ENCODE results near the gene CTSW. TPM values are rescaled to one million over a fixed set of nuclear protein-coding genes. Genes with fewer than 3 reads are reported as not detected.
"Not testable (repeated sequence)": the region's sequence is repeated elsewhere in the genome, so short reads cannot be mapped to it uniquely, and the experiment has no call there.

The CTSW gene
- total RNA-seq, 2 experiments from 2014 or later: 268 to 339 TPM

DNA sequence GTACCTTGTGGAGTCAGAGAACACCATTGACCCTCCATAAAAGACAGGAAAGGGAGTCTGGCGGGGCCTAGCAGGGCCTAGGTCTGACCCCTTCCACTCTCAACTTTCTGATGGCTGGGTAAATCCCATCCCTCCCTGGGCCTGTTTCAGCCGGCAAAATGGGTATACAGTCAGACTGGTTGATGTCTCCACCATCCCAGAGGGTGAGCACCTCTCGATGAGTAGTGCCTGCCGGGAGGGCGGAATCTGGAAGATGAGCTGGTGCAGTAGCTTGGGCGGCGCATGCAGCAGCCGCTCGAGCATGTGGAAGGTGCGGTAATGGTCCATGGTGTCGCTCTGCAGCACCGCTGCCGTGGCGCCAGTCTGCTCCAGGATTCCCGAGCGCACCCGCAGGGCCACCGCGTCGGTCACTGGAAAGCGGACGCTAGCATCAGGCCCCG lies 8.1 kb downstream of the CTSW start:
- CTCF ChIA-PET: interaction anchor here (0.9 to 26.4 kb wide), 30 partner anchors 10 to 235 kb away, joined by 3 to 710 read pairs (median 7); partner anchors contain the start of genes AP5B1, BANF1, CFL1 and CTSW
- Mint-ChIP-seq H3K36me3 (peaks cover 16% of the 10 kb centered on the region), H3K4me1 (peaks cover 63% of the 10 kb centered on the region), H3K27me3 (no peaks in the 10 kb centered on the region), H3K9me3 (ENCODE audit: low read depth) (no peaks in the 10 kb centered on the region), H3K27ac (peak overlapping the region; percentile 95), H3K4me3 (peak overlapping the region; percentile 96)
- DNase-seq (no peak), ATAC-seq (no peak)

DNA sequence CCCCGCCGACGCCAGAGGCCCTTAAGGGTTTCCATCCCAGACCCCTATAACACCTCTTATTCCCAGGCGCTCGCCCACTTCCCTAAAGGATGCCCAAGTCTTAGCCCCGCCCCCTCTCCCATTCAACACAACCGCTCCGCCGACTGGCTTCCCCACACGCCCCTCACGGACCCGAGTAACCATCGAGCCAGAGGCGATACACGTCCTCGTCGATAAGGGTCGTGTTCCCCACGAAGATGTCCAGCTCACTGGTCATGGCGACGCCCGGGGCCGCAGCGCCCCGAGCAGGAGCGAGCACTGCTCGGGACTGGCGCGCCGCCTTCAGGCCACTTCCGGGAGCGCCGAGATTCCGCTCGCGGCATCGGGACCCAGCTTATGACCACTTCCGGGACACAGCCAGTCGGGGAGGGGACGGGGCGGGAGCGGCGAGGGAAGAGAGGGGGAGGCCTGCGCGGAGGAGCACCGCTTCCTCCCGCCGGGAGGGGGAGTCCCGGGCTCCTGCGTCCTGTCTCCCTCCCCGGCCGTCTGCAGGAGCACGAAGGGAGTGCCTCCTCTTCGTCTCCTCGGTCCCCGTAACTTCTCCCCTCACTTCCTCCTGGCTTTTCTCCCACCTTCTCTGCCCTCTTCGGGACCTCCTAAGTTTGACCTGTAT lies 8.7 kb downstream of the CTSW start, which contains the start of gene FIBP:
FIBP (minus strand) TSS at position 309 of the 652 bp plus-strand sequence; CDS start at position 256, 53 bp downstream.
- H3K27ac Mint-ChIP-seq: peak within 1 kb of the TSS; percentile 95
- no peaks in the 10 kb centered on the region for H3K27me3 Mint-ChIP-seq
- CTCF ChIA-PET: interaction anchor here (0.6 to 26.4 kb wide), 35 partner anchors 10 to 236 kb away, joined by 3 to 710 read pairs (median 6); partner anchors contain the start of genes AP5B1, BANF1, CFL1 and CTSW
- no peaks in the 10 kb centered on the region for H3K9me3 Mint-ChIP-seq (ENCODE audit: low read depth)
- DNase-seq (peak; percentile 98), ATAC-seq (peak; percentile 63)
- peaks cover 16% of the 10 kb centered on the region for H3K36me3 Mint-ChIP-seq
- peaks cover 68% of the 10 kb centered on the region for H3K4me1 Mint-ChIP-seq
- peak within 1 kb of the TSS; percentile 96 for H3K4me3 Mint-ChIP-seq

- H3K4me1 Mint-ChIP-seq: peaks cover 64% of the 10 kb centered on the region
- CTCF ChIA-PET: interaction anchor here (0.9 to 26.4 kb wide), 25 partner anchors 7 to 1031 kb away, joined by 3 to 710 read pairs (median 7); partner anchors contain the start of genes AP5B1, BANF1, CFL1 and CTSW
- ATAC-seq (peak; percentile 73), DNase-seq (peak; percentile 99)
- no peaks in the 10 kb centered on the region for H3K9me3 Mint-ChIP-seq (ENCODE audit: low read depth)
- H3K27ac Mint-ChIP-seq: peak within 1 kb of the TSS; percentile 95
- peak within 1 kb of the TSS; percentile 96 for H3K4me3 Mint-ChIP-seq
- H3K27me3 Mint-ChIP-seq: no peaks in the 10 kb centered on the region
- peaks cover 7% of the 10 kb centered on the region for H3K36me3 Mint-ChIP-seq
These were observed 10.9 kb downstream of the CTSW start, which contains the start of gene CCDC85B for GRCh38 chr11:65890324-65891218. Gene CCDC85B, plus strand, starts transcription at chr11:65890673. Its CDS starts 111 bp downstream, at chr11:65890784.

GRCh38 chr11:65891219-65892136 lies 11.8 kb downstream of the CTSW start:
- Mint-ChIP-seq H3K4me3 (peak overlapping the region; percentile 96), H3K4me1 (peaks cover 69% of the 10 kb centered on the region), H3K27ac (peak overlapping the region; percentile 81), H3K9me3 (ENCODE audit: low read depth) (no peaks in the 10 kb centered on the region), H3K36me3 (peaks cover 5% of the 10 kb centered on the region), H3K27me3 (no peaks in the 10 kb centered on the region)
- CTCF ChIA-PET: interaction anchor here (0.7 to 26.4 kb wide), 24 partner anchors 4 to 276 kb away, joined by 3 to 710 read pairs (median 6); partner anchors contain the start of genes AP5B1, BANF1, CCDC85B and CFL1
- DNase-seq (peak; percentile 67), ATAC-seq (no peak)

DNA sequence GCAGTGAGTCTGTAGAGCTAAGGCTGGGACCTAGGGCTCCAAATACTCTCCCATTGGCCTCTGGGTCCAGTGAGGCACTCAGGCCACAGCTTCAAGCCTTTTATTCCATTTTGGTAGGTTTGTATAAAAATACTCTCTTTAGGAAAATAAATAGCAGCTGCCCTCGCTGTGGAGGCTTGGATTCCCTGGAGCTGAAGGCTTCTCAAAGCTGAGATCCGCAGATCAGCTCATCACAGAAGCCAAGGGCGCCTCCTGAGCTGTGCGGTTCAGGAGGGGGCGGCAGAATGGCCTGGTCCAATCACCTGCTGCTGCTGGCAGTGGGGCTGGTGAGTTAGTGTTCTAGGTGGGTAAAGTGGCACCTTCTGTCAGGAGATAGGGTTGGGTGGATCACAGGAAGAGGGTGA lies 12.5 kb downstream of the CTSW start:
- CTCF ChIA-PET: interaction anchor here (0.7 to 26.4 kb wide), 10 partner anchors 4 to 96 kb away, joined by 3 to 710 read pairs (median 9); partner anchors contain the start of genes CCDC85B, CFL1, CTSW and EFEMP2
- not testable (repeated sequence) for ATAC-seq; H3K36me3 Mint-ChIP-seq; H3K9me3 Mint-ChIP-seq (ENCODE audit: low read depth); H3K27me3 Mint-ChIP-seq
- Mint-ChIP-seq H3K27ac (peak overlapping the region; percentile 81), H3K4me3 (peak overlapping the region; percentile 96), H3K4me1 (peaks cover 69% of the 10 kb centered on the region)
- DNase-seq: peak; percentile 67

DNA sequence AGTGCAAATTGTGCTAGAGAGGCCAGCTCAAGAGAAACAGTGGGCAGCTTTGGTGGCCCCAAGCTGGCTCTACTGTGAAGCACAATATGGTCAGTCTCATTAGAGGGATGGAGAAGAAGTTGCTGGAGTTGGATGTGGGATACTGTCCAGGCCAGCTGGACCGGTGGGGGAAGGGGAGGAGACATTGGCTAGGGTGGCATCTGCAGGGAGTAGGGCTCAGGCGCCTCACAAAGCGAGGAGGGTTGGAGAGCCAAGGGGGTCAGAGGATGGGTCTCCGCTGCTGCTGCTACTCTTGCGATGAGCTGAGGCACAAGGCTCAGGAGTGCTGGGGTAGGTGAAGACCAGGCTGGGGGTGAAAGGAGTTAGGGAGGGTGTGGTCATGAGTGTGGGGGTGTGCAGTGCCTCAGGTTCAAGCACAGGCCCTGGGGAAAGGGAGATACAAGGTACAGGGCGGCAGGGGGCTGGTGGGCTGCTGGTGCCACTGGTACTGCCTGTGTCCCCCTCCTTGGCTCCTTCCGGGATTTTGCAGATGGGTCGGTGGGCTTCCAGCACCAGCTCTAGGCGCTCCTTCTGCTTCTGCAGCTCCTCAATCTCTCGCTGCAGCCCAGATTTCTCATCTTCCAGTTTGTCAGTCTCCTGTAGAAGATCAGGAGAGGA lies 13.2 kb downstream of the CTSW start:
- H3K9me3 Mint-ChIP-seq (ENCODE audit: low read depth): no peaks in the 10 kb centered on the region
- peaks cover 5% of the 10 kb centered on the region for H3K36me3 Mint-ChIP-seq
- H3K27me3 Mint-ChIP-seq: no peaks in the 10 kb centered on the region
- peaks cover 69% of the 10 kb centered on the region for H3K4me1 Mint-ChIP-seq
- H3K27ac Mint-ChIP-seq: peak overlapping the region; percentile 81
- CTCF ChIA-PET: interaction anchor here (0.7 to 26.4 kb wide), 13 partner anchors 5 to 96 kb away, joined by 3 to 710 read pairs (median 4); partner anchors contain the start of genes C11orf68, CCDC85B, CFL1 and CTSW
- peak overlapping the region; percentile 96 for H3K4me3 Mint-ChIP-seq
- DNase-seq (peak; percentile 45), ATAC-seq (no peak)

GRCh38 chr11:65894034-65894591 lies 14.5 kb downstream of the CTSW start:
- peak overlapping the region; percentile 96 for H3K4me3 Mint-ChIP-seq
- ATAC-seq (peak; percentile 14), DNase-seq (peak; percentile 77)
- no peaks in the 10 kb centered on the region for H3K9me3 Mint-ChIP-seq (ENCODE audit: low read depth)
- peaks cover 5% of the 10 kb centered on the region for H3K36me3 Mint-ChIP-seq
- CTCF ChIA-PET: interaction anchor here (0.6 to 26.4 kb wide), 10 partner anchors 6 to 399 kb away, joined by 3 to 710 read pairs (median 4); partner anchors contain the start of genes C11orf68, CCDC85B, CFL1 and CTSW
- H3K27me3 Mint-ChIP-seq: no peaks in the 10 kb centered on the region
- H3K4me1 Mint-ChIP-seq: peaks cover 64% of the 10 kb centered on the region
- H3K27ac Mint-ChIP-seq: peak overlapping the region; percentile 81

GRCh38 chr11:65895482-65895981 lies 15.9 kb downstream of the CTSW start:
- CTCF ChIA-PET: interaction anchor here (1.6 to 26.4 kb wide), 4 partner anchors 8 to 33 kb away, joined by 3 to 710 read pairs (median 101); partner anchors contain the start of genes CCDC85B, CFL1, CTSW and EFEMP2
- Mint-ChIP-seq H3K27ac (peak overlapping the region; percentile 72), H3K27me3 (no peaks in the 10 kb centered on the region), H3K9me3 (ENCODE audit: low read depth) (no peaks in the 10 kb centered on the region), H3K4me1 (peaks cover 55% of the 10 kb centered on the region), H3K4me3 (no peak overlapping the region), H3K36me3 (peaks cover 5% of the 10 kb centered on the region)
- ATAC-seq (no peak), DNase-seq (no peak)

DNA sequence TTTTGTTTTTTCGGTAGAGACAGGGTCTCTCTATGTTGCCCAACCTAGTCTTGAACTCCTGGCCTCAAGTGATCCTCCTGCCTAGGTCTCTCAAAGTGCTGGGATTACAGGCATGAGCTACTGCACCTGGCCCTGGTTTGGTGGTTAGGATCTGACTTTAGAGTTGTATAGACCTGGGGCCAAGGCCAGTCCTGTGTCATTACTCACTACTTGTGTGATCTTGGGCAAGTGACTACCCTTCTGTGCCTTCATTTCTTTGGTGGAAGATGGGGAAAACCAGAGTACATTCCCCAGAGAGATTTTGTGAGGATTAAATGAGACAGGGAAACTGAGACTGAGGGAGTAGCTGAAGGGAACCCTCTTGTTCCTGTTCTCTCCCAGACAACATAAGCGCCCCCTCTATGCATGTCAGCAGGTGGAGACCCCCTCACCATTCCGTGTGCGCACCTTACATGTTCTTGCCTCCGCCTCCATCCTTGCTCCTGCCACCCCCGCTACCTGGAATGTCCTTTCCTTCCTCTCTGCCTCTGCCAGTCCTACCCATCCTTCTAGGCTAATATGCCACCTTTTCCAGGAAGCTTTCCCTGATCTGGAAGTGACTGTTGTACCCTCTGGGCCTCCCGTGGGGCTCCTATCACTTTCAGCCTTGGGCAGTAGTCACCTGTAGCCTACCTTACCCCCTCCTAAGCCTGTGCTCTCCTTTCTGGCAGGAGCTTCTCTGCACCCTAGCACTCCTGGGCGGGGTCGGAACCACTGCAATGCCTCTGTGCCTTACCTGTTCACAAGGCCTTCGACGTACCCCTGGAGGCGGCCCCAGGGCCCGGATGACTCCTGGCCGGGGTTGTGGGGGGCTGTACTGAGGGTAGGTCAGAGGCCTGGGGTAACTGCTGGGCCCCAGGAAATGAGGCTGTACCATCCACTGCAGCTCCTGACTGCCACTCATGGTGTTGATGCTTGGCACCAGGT lies 16.7 kb downstream of the CTSW start:
- DNase-seq: no peak
- Mint-ChIP-seq H3K4me1 (peaks cover 62% of the 10 kb centered on the region), H3K4me3 (no peak overlapping the region), H3K27me3 (no peaks in the 10 kb centered on the region), H3K27ac (peak overlapping the region; percentile 51), H3K36me3 (peaks cover 5% of the 10 kb centered on the region), H3K9me3 (ENCODE audit: low read depth) (no peaks in the 10 kb centered on the region)
- no peak for ATAC-seq
- CTCF ChIA-PET: interaction anchor here (1.6 to 26.4 kb wide), 4 partner anchors 9 to 32 kb away, joined by 3 to 710 read pairs (median 101); partner anchors contain the start of genes CCDC85B, CFL1, CTSW and EFEMP2

DNA sequence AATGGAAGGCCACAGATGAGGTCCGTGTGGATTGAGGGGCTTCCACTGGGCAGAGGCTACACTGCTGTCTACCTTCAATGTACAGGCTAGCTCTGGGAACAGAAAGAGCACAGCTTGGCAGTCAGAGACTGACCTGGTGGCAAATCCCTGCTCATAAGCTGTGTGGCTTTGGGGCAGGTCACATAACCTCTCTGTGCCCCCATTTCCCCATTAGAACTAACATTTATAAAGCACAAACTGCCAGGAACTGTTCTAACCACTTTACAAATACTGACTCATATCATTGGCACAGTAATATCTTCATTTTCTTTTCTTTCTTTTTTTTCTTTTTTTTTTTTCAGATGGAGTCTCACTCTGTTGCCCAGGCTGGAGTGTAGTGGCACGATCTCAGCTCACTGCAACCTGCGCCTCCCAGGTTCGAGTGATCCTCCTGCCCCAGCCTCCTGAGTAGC lies 17.4 kb downstream of the CTSW start:
- H3K36me3 Mint-ChIP-seq: peaks cover 5% of the 10 kb centered on the region
- CTCF ChIA-PET: interaction anchor here (1.6 to 26.4 kb wide), 4 partner anchors 9 to 31 kb away, joined by 3 to 710 read pairs (median 101); partner anchors contain the start of genes CCDC85B, CFL1, CTSW and EFEMP2
- DNase-seq: no peak
- no peaks in the 10 kb centered on the region for H3K27me3 Mint-ChIP-seq
- no peak overlapping the region for H3K4me3 Mint-ChIP-seq
- H3K27ac Mint-ChIP-seq: peak overlapping the region; percentile 57
- H3K9me3 Mint-ChIP-seq (ENCODE audit: low read depth): no peaks in the 10 kb centered on the region
- no peak for ATAC-seq
- H3K4me1 Mint-ChIP-seq: peaks cover 69% of the 10 kb centered on the region
